ENCODE results near the gene ACVR1C. TPM values are rescaled to one million over a fixed set of nuclear protein-coding genes. Genes with fewer than 3 reads are reported as not detected.
"Not testable (repeated sequence)": the region's sequence is repeated elsewhere in the genome, so short reads cannot be mapped to it uniquely, and the experiment has no call there.

The ACVR1C gene
- total RNA-seq, 3 donors from 2014 or later = 5.9 to 41.4 (median 8.0) TPM

DNA sequence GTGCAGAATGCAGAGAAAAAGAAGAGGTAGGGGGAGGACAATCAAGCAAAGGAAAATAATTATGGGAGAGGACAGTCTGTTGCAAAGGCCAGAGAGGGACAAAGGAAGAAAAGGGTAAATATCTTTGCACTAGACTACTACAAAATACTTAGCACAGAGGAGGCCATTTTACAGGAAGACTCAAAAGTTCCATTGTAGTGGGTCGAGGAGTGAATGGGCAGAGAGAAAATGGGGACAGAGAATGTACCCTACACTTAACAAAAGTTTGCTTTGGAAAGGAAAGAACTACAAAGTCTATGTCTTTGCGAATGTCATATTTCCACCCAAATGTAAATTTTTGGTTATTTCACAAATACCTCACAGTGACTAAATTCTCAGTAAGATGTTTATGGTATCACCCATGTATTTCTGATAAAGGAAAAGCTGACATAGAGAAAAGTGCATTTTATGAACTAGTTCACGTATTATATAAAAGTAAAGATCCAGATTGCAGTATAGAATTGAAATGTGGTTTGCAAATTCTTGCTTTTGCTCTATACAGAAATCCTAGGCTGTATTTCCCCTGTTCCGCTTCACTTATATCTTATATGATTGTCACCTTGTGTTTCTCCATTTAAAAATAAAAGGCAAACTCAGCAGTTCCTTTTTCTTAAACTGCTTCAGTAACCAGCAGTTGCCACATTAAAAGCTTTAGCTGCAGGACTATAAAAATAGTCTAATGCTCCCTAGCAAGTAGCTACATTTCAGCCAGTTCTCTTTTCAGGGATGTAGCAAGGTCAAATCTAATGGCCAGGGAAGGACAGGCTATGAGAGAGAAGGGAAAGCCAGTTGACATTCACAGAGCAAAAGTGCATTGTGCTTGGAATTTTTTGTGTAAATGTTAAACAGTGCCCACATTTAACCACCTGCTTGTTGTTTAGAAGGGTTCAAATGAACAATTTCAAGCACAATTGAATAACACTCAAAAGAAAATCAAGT lies 105.1 kb downstream of the ACVR1C start:
- no peaks in the 10 kb centered on the region for H3K36me3 ChIP-seq
- intact Hi-C loops (cut with DNase I; ENCODE audit: low total_unique reads) = no loop called here
- TF ChIP-seq, protein P1, sequence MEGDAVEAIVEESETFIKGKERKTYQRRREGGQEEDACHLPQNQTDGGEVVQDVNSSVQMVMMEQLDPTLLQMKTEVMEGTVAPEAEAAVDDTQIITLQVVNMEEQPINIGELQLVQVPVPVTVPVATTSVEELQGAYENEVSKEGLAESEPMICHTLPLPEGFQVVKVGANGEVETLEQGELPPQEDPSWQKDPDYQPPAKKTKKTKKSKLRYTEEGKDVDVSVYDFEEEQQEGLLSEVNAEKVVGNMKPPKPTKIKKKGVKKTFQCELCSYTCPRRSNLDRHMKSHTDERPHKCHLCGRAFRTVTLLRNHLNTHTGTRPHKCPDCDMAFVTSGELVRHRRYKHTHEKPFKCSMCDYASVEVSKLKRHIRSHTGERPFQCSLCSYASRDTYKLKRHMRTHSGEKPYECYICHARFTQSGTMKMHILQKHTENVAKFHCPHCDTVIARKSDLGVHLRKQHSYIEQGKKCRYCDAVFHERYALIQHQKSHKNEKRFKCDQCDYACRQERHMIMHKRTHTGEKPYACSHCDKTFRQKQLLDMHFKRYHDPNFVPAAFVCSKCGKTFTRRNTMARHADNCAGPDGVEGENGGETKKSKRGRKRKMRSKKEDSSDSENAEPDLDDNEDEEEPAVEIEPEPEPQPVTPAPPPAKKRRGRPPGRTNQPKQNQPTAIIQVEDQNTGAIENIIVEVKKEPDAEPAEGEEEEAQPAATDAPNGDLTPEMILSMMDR (IDR thresholded peaks at IDR 0.05) = no peak
- TF ChIP-seq POLR2A (IDR thresholded peaks at IDR 0.05) = no peak
- no peak for TF ChIP-seq POLR2AphosphoS5 (IDR thresholded peaks at IDR 0.05)

GRCh38 chr2:157514966-157515365 lies 113.7 kb downstream of the ACVR1C start:
- not testable (repeated sequence) for DNase-seq (ENCODE audit: low spot score in 2 of 2); H3K36me3 ChIP-seq; H3K9me3 ChIP-seq

More for the DNA sequence above, 105.1 kb downstream of the ACVR1C start:
- DNase-seq (ENCODE audit: low spot score in 2 of 2) = no peak
- no peaks in the 10 kb centered on the region for H3K9me3 ChIP-seq
- no peak overlapping the region for H3K27ac ChIP-seq
- no peaks in the 10 kb centered on the region for H3K4me1 ChIP-seq
- H3K4me3 ChIP-seq = no peak overlapping the region
- H3K27me3 ChIP-seq = no peaks in the 10 kb centered on the region

DNA sequence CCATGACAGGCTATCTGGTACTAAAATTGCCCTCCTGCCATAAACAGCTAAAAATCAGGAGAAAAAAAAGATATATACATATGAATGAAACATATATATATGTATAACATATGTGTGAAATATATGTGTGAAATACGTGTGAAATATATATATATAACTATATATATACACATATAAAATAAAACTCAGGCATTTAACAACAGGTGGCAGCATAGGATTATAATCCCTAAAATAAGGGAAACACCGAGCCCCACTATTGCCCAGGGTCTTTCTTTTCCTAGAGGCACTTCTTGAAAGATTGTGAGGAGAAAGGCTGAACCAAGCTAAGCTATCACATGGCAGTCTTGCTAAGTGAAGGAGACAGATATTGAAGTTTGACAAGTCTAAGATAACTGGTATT lies 118.9 kb downstream of the ACVR1C start:
- no peak for DNase-seq (ENCODE audit: low spot score in 2 of 2)
- Histone ChIP-seq H3K27me3 (no peaks in the 10 kb centered on the region), H3K36me3 (no peaks in the 10 kb centered on the region), H3K9me3 (peaks cover 0 to 18% of the 10 kb centered on the region in 2 donors), H3K4me1 (no peaks in the 10 kb centered on the region), H3K27ac (no peak overlapping the region), H3K4me3 (no peak overlapping the region)
- intact Hi-C loops (cut with DNase I; ENCODE audit: low total_unique reads) = no loop called here
- TF ChIP-seq POLR2A (IDR thresholded peaks at IDR 0.05) (no peak), POLR2AphosphoS5 (IDR thresholded peaks at IDR 0.05) (no peak)

More at GRCh38 chr2:157514966-157515365, 113.7 kb downstream of the ACVR1C start:
- H3K4me3 ChIP-seq; H3K27me3 ChIP-seq; H3K27ac ChIP-seq; H3K4me1 ChIP-seq; intact Hi-C loops (cut with DNase I; ENCODE audit: low total_unique reads): not testable (repeated sequence)

GRCh38 chr2:157508676-157509075 lies 120.0 kb downstream of the ACVR1C start:
- DNase-seq (ENCODE audit: low spot score in 2 of 2) = no peak
- H3K4me3 ChIP-seq = no peak overlapping the region
- intact Hi-C loops (cut with DNase I; ENCODE audit: low total_unique reads) = no loop called here
- H3K4me1 ChIP-seq = no peaks in the 10 kb centered on the region
- H3K36me3 ChIP-seq = no peaks in the 10 kb centered on the region
- H3K27me3 ChIP-seq = no peaks in the 10 kb centered on the region
- TF ChIP-seq POLR2AphosphoS5 (IDR thresholded peaks at IDR 0.05) = no peak
- TF ChIP-seq, protein P1 (IDR thresholded peaks at IDR 0.05) = no peak
- TF ChIP-seq POLR2A (IDR thresholded peaks at IDR 0.05) = no peak
- peaks cover 0 to 18% of the 10 kb centered on the region in 2 donors for H3K9me3 ChIP-seq
- no peak overlapping the region for H3K27ac ChIP-seq

DNA sequence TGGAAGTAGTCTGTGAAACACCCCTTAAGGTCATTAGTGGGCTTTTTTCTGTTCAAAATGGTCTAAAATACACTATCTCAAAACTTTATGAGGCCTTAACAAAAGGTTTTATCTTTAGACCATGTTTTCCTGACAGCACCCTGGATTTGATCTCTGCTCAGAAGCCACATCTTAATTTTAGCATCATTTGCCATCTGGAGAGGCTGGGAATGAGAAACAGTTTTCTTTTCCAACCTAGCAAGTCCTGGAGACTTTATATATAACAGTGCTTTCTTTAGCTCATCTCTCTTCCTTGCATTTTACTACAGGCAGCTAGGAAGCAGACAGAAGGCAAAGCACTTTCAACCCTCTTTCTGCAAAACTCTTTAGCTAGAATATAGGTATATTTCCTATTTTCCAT lies 122.1 kb downstream of the ACVR1C start:
- H3K4me3 ChIP-seq = no peak overlapping the region
- no peak for DNase-seq (ENCODE audit: low spot score in 2 of 2)
- no peaks in the 10 kb centered on the region for H3K36me3 ChIP-seq
- no peak for TF ChIP-seq POLR2AphosphoS5 (IDR thresholded peaks at IDR 0.05)
- TF ChIP-seq, protein P1 (IDR thresholded peaks at IDR 0.05) = no peak
- TF ChIP-seq POLR2A (IDR thresholded peaks at IDR 0.05) = no peak
- intact Hi-C loops (cut with DNase I; ENCODE audit: low total_unique reads) = no loop called here
- no peak overlapping the region for H3K27ac ChIP-seq
- H3K4me1 ChIP-seq = no peaks in the 10 kb centered on the region
- no peaks in the 10 kb centered on the region for H3K27me3 ChIP-seq
- H3K9me3 ChIP-seq = peaks cover 0 to 18% of the 10 kb centered on the region in 2 donors

GRCh38 chr2:157504623-157505022 lies 124.0 kb downstream of the ACVR1C start:
- intact Hi-C loops (cut with DNase I; ENCODE audit: low total_unique reads) = loop anchor here (5.0 kb wide), 1 partner anchor 1298 kb away; no protein-coding TSS in a partner anchor
- Histone ChIP-seq H3K27me3 (no peaks in the 10 kb centered on the region), H3K4me3 (no peak overlapping the region), H3K9me3 (peaks cover 0 to 18% of the 10 kb centered on the region in 2 donors), H3K27ac (no peak overlapping the region), H3K4me1 (no peaks in the 10 kb centered on the region), H3K36me3 (no peaks in the 10 kb centered on the region)
- TF ChIP-seq, protein P1 (IDR thresholded peaks at IDR 0.05) = no peak
- TF ChIP-seq POLR2A (IDR thresholded peaks at IDR 0.05) = no peak
- no peak for TF ChIP-seq POLR2AphosphoS5 (IDR thresholded peaks at IDR 0.05)
- DNase-seq (ENCODE audit: low spot score in 2 of 2) = no peak
